GM21717 (cell line): ENCODE results near the gene BTBD17.

Source experiments
- ATAC-seq: cut with Tn5 transposase; IDR thresholded peaks from one replicate; pipeline ENCODE4 v1.9.1; 2021; ENCODE audit warnings: mild to moderate bottlenecking, moderate library complexity; ENCODE audit not compliant: unreplicated experiment

BTBD17 gene

DNA sequence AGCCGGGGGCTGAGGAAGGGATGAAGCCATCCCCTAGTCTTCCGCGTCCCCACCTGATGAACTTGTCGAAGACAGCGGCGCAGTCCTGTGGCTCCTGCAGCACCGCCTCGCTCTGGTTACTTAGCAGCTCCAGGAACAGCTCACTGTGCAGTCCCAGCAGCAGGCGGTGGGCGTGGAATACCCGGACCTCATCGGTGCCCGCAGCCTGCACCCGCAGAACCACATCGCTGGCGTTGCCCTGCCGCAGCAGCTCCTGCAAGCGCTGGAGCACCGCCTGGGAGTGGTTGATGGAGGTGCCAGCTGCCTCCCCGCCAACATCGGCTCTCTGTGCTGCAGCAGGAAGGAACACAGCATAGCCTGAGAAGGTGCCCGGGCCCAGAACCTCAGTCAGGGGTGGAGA, 1.8 kb downstream of the BTBD17 start:
- no peak for ATAC-seq

DNA sequence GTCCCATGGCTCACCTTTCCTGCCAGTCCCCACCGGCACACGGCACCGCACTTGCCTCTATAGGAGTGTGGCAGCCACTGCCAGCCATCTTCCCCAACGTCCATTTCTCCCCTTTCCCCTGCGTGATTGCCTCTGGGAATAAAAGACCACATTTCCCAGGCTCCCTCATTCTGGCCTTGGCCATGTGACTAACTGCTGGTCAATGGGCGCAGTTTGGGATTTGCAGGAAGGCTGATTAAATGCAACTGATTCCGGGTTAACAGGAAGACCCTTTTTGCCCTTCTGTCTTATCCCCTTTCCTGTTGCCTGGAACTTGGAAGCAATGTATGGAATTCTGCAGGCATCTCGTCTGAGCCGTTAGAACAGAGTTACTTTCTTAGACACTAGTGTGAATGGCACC, 3.0 kb downstream of the BTBD17 start:
- ATAC-seq, result no peak

DNA sequence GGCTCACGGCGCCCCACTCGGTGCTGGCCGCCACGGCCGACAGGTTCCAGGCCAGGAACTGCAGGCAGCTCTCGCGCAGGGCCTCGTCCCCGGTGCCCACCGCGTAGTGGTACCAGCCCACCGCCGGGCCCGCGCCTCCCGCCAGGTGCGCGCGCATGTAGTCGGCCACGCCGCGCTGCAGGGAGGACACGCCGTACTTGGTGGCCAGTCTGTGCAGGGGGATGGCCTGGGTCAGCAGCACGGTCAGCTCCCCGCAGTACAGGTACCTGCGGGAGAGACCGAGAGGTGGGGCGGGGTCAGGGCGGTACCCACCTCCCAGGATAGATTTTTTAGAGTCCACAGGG, 4.2 kb downstream of the BTBD17 start:
- ATAC-seq, result no peak

- ATAC-seq, result no peak
Measured at GRCh38 chr17:74356646-74357465, 4.8 kb downstream of the BTBD17 start.

DNA sequence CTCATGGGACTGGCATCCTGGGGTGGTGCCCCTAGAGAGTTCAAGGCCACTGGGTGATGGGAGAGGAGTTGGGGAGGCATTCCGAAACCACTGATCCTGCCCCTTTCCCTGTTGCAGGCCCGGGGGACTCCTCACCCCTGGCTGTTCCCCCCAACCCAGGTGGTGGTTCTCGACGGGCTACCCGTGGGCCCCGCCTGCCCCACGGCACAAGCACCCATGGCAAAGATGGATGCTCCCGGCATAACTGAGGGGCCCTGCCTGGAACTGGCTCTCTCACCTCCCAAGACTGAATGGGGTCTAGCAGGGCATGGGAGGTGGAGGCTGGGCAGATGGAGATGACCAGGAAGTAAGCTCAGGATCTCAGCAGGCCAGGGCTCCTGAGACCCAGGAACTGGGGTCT, 6.6 kb downstream of the BTBD17 start:
- ATAC-seq, result no peak

GRCh38 chr17:74354561-74354960, 7.1 kb downstream of the BTBD17 start:
- no peak for ATAC-seq

GRCh38 chr17:74354123-74354522, 7.5 kb downstream of the BTBD17 start:
- no peak for ATAC-seq

GRCh38 chr17:74353446-74354060, 8.1 kb downstream of the BTBD17 start:
- ATAC-seq, result no peak

GRCh38 chr17:74351552-74352210, 10.0 kb downstream of the BTBD17 start:
- no peak for ATAC-seq

- no peak for ATAC-seq
Measured at GRCh38 chr17:74350486-74350885, 11.2 kb downstream of the BTBD17 start.

GRCh38 chr17:74349120-74349519, 12.5 kb downstream of the BTBD17 start:
- ATAC-seq, result no peak

GRCh38 chr17:74347646-74348045, 14.0 kb downstream of the BTBD17 start:
- no peak for ATAC-seq

GRCh38 chr17:74345433-74346241, 16.0 kb downstream of the BTBD17 start:
- ATAC-seq, result no peak

GRCh38 chr17:74344658-74345057, 17.0 kb downstream of the BTBD17 start:
- ATAC-seq, result no peak

DNA sequence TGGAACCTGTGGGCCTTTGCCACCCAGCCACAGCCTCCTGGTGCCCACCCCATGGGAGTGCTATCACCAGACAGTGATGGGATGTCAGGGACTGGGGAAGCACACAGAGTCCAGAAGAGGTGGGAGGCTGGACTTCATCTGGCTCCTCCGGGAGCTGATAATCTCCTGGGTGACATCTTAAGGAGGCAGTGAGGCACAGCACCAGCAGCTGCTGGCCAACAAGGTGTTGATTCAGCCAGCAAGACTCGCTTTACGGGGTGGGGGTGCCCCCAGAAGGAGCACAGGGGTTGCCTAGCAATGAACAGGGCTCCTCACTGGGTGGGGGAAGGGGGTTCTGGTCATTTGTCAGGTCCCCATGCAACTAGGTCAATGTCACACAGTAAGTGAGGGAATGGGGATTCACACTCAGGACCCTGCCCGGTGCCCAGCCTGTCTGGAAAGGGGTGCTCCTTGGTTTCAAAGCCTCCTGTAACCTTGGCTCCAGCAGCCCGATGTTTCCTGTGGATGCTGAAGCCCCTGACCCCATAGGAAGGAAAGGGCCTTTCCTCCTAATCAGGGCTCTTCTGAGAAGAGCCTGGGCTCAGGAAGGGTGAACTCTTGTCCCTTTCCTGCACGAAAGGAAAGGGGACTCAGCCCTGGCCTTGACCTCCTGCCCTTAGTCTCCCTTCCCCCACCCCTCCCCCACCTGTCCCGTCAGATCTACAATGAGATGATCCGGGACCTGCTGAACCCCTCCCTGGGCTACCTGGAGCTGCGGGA, 18.0 kb downstream of the BTBD17 start:
- ATAC-seq, result no peak

DNA sequence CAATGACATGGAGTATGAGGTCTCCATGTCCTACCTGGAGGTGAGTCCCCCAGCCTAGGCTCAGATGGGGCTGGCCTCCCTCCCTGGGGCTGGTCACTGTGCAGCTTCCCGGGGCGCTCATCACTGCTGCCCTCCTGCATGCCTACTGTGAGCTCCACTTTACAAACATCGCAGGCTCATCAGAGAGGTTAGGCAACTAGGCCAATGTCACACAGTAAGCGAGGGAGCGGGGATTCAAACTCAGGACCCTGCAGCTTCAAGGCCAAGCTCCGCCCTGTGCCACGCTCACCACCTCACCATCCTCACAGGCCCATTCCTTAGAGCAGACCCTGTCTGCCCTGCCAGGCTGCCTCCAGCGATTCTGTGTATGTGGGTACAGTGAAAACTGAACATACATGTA, 18.5 kb downstream of the BTBD17 start:
- ATAC-seq, result no peak

DNA sequence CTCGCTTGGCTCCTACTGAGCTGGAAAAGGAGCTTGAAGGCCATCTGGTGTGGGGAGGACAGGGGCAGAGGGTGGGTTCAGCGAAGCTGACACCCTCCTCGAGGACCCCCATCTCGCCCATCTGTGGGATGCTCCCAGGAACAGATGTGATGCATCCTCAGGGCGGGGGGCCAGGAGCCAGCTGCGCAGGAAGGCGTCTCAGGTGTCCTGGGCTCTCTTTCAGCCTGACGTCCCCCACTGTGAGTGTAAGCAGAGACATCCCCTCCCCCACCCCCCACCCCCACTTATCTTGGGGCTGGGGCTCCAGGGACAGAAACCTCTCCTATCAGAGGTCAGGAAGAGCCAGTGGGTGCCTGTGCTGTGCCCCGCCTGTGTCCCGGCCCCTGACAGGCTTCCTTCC, 19.4 kb downstream of the BTBD17 start:
- ATAC-seq, result no peak

DNA sequence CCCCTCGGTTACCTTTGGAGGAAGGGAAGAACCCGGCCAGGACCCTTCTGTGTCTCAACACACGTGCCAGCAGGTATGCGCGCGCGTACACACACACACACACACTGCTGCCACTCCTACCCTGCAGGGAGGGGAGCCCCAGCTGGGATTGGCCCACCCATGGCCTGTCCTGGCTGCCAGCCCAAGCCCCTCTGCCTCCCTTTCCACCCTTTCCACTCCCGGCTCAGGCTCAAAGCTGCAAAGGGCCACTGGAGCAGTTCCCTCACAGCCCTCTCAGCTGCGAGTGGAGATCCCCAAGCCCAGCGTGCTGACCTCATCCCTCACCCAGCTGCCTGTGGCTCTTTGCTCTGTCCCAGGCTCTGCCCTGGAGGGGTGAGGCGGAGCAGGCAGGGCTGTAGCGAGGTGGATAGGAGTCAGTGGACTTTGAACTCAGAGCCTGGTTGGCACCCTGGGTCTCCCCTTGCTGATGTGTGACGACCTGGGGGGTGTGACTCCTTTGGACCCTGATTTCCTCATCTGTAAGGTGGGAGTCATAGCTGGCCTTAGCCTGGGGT, 21.1 kb downstream of the BTBD17 start:
- no peak for ATAC-seq

GRCh38 chr17:74339537-74340195, 22.0 kb downstream of the BTBD17 start:
- ATAC-seq, result no peak
